OCI-LY3 (cell line): ENCODE results near the gene TAS2R20.

Experiments
- H2AFZ ChIP-seq: fragments of 200-600, 300-600 bp; shearing (Covaris generic); 2 replicates; pipeline ENCODE4 v1.6.0; 2014; ENCODE audit warnings: antibody characterized with exemption, low read depth, low read length
- H3K27ac ChIP-seq: fragments of 200-600, 300-600 bp; sonication (generic); 2 replicates; pipeline ENCODE4 v1.5.1; 2014; ENCODE audit warnings: mild to moderate bottlenecking, low read length, moderate library complexity, mixed read lengths
- H3K27me3 ChIP-seq: fragments of 200-600, 300-600 bp; sonication (generic); 2 replicates; pipeline ENCODE4 v1.6.1; 2014; ENCODE audit warnings: low read depth, low read length, mixed read lengths
- H3K36me3 ChIP-seq: fragments of 200-600, 300-600 bp; sonication (generic); replicated peaks from 2 replicates; pipeline ENCODE3; 2014; ENCODE audit warnings: low read depth, low read length, mixed read lengths
- H3K4me1 ChIP-seq: fragments of 300-600, 200-600 bp; sonication (generic); 2 replicates; pipeline ENCODE4 v1.6.1; 2014; ENCODE audit warnings: low read length, mixed read lengths
- H3K4me2 ChIP-seq: fragments of 200-600, 300-600 bp; sonication (generic); 2 replicates; pipeline ENCODE4 v1.6.1; 2014; ENCODE audit warnings: low read length, mixed read lengths
- H3K4me3 ChIP-seq: fragments of 300-600, 200-600 bp; sonication (generic); 2 replicates; pipeline ENCODE4 v1.5.1; 2014; ENCODE audit warnings: antibody characterized with exemption, mild to moderate bottlenecking, low read length, moderate library complexity
- H3K79me2 ChIP-seq: fragments of 300-600, 200-600 bp; shearing (Covaris generic); 2 replicates; pipeline ENCODE4 v1.6.1; 2014; ENCODE audit warnings: mild to moderate bottlenecking, low read length, mixed read lengths
- H3K9ac ChIP-seq: fragments of 300-600, 200-600 bp; shearing (Covaris generic); 2 replicates; pipeline ENCODE4 v1.6.0; 2014; ENCODE audit warnings: mild to moderate bottlenecking, low read length, moderate library complexity
- H3K9me3 ChIP-seq: fragments of 200-600, 300-600 bp; shearing (Covaris generic); 2 replicates; pipeline ENCODE4 v1.6.1; 2014; ENCODE audit warnings: low read length, mixed read lengths; ENCODE audit not compliant: insufficient read depth
- H4K20me1 ChIP-seq: fragments of 200-600, 300-600 bp; sonication (generic); 2 replicates; pipeline ENCODE4 v1.6.1; 2016; ENCODE audit warnings: low read length, mixed read lengths; ENCODE audit not compliant: insufficient read depth
- CTCF ChIP-seq: fragments of 200-600, 300-600 bp; sonication (generic); IDR thresholded peaks from 2 replicates; pipeline ENCODE4 v1.5.1; 2014; ENCODE audit warnings: antibody characterized with exemption, low read length, low read depth
- EZH2phosphoT487 ChIP-seq: fragments of 200-600 bp; shearing (Covaris generic); IDR thresholded peaks from 2 replicates; pipeline ENCODE4 v1.6.1; 2018; ENCODE audit warnings: antibody characterized with exemption, mixed run types, low read depth

Gene TAS2R20

GRCh38 chr12:10956085-10956484, 42.0 kb downstream of the TAS2R20 start:
- no peak overlapping the region for H3K27ac ChIP-seq
- H3K4me2 ChIP-seq, result no peak overlapping the region
- TF ChIP-seq CTCF (no peak), EZH2phosphoT487 (no peak)
- peaks cover 8% of the 10 kb centered on the region for H3K4me1 ChIP-seq
- peaks cover 12% of the 10 kb centered on the region; the same call in 1 of the 2 replicates for H3K79me2 ChIP-seq
- no peak overlapping the region for H3K9ac ChIP-seq
- H3K9me3 ChIP-seq, result no peaks in the 10 kb centered on the region
- no peaks in the 10 kb centered on the region for H3K36me3 ChIP-seq
- peaks cover 7% of the 10 kb centered on the region; the same call in 1 of the 2 replicates for H4K20me1 ChIP-seq
- H3K27me3 ChIP-seq, result no peaks in the 10 kb centered on the region
- no peak overlapping the region for H3K4me3 ChIP-seq
- no peak overlapping the region for H2AFZ ChIP-seq

GRCh38 chr12:10952645-10953044, 45.5 kb downstream of the TAS2R20 start:
- Histone ChIP-seq H3K36me3 (peaks cover 4% of the 10 kb centered on the region), H3K4me3 (no peak overlapping the region), H3K79me2 (peaks cover 12% of the 10 kb centered on the region; the same call in 1 of the 2 replicates), H3K4me2 (no peak overlapping the region), H2AFZ (no peak overlapping the region), H4K20me1 (peaks cover 7% of the 10 kb centered on the region; the same call in 1 of the 2 replicates), H3K9me3 (no peaks in the 10 kb centered on the region), H3K9ac (no peak overlapping the region), H3K27me3 (no peaks in the 10 kb centered on the region), H3K27ac (no peak overlapping the region), H3K4me1 (peaks cover 8% of the 10 kb centered on the region)
- TF ChIP-seq CTCF (no peak), EZH2phosphoT487 (no peak)
